Stomach smooth muscle (tissue), 2 donors: ENCODE data around the gene SPATA45.
"Not testable (repeated sequence)": the region's sequence is repeated elsewhere in the genome, so short reads cannot be mapped to it uniquely, and the experiment has no call there.

Experiments used
- H3K27ac ChIP-seq: one replicate; pipeline ENCODE4 v1.7.0; 2013; ENCODE audit warnings: mild to moderate bottlenecking, low read length, inconsistent platforms
- H3K27me3 ChIP-seq, 2 donors: one replicate each; pipeline ENCODE4 v1.7.0; 2013; ENCODE audit warnings: low read length in 2 of 2; ENCODE audit not compliant: insufficient read depth in 2 of 2, control insufficient read depth in 1 of 2
- H3K36me3 ChIP-seq, 2 donors: one replicate each; pipeline ENCODE4 v1.7.0; 2013; ENCODE audit warnings: low read length in 2 of 2; ENCODE audit not compliant: control insufficient read depth in 2 of 2, insufficient read depth in 2 of 2
- H3K4me1 ChIP-seq: one replicate; pipeline ENCODE4 v1.7.0; 2013; ENCODE audit warnings: low read length; ENCODE audit not compliant: control insufficient read depth, insufficient read depth
- H3K4me3 ChIP-seq, 2 donors: one replicate each; pipeline ENCODE4 v1.7.0; 2013; ENCODE audit warnings: low read length in 2 of 2
- H3K9ac ChIP-seq, 2 donors: one replicate each; pipeline ENCODE4 v1.7.0; 2013; ENCODE audit warnings: low read length in 2 of 2, mild to moderate bottlenecking in 1 of 2
- H3K9me3 ChIP-seq, 2 donors: one replicate each; pipeline ENCODE4 v1.7.0; 2013; ENCODE audit warnings: low read length in 2 of 2; ENCODE audit not compliant: control insufficient read depth in 2 of 2
- donor health status: healthy.
- donor health status: Pancreatic carcinoma.

SPATA45 gene

GRCh38 chr1:212860713-212861581 is 13.5 kb upstream of the SPATA45 start:
- no peak overlapping the region for H3K4me3 ChIP-seq
- H3K9me3 ChIP-seq: no peaks in the 10 kb centered on the region

DNA sequence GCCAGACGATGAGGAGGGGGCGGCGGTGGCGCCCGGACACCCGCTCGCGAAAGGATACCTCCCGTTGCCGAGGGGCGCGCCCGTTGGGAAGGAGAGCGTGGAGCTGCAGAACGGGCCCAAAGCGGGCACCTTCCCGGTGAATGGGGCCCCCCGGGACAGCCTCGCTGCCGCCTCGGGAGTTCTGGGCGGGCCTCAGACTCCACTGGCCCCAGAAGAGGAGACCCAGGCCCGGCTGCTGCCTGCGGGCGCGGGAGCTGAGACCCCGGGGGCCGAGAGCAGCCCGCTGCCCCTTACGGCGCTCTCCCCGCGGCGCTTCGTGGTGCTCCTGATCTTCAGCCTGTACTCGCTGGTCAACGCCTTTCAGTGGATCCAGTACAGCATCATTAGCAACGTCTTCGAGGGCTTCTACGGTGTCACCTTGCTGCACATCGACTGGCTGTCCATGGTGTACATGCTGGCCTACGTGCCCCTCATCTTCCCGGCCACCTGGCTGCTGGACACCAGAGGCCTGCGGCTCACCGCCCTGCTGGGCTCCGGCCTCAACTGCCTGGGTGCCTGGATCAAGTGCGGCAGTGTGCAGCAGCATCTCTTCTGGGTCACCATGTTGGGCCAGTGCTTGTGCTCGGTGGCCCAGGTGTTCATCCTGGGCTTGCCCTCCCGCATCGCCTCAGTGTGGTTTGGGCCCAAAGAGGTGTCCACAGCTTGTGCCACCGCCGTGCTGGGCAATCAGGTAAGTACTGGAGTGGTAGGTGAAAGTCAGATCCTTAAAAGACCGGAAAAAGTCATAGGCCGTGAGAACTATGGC is 11.2 kb upstream of the SPATA45 start:
- Histone ChIP-seq H3K36me3 (peaks cover 1 to 2% of the 10 kb centered on the region in 2 donors), H3K9me3 (no peaks in the 10 kb centered on the region), H3K4me1 (peaks cover 20% of the 10 kb centered on the region), H3K9ac (peak overlapping the region; percentile 74 to 80), H3K27me3 (no peaks in the 10 kb centered on the region), H3K27ac (peak overlapping the region; percentile 79), H3K4me3 (peak overlapping the region; percentile 87 to 95)

More at GRCh38 chr1:212860713-212861581, 13.5 kb upstream of the SPATA45 start:
- no peaks in the 10 kb centered on the region for H3K27me3 ChIP-seq
- H3K27ac ChIP-seq: no peak overlapping the region
- peaks cover 2 to 8% of the 10 kb centered on the region in 2 donors for H3K36me3 ChIP-seq
- no peak overlapping the region for H3K9ac ChIP-seq
- H3K4me1 ChIP-seq: peaks cover 20% of the 10 kb centered on the region

GRCh38 chr1:212857992-212858460 is 10.6 kb upstream of the SPATA45 start, which contains the start of gene FLVCR1:
Gene FLVCR1 (plus strand): TSS chr1:212858275. CDS start chr1:212858453, 178 bp downstream.
- Histone ChIP-seq H3K4me1 (peaks cover 20% of the 10 kb centered on the region), H3K9me3 (no peaks in the 10 kb centered on the region)

GRCh38 chr1:212856755-212857154 is 9.3 kb upstream of the SPATA45 start:
- no peaks in the 10 kb centered on the region for H3K27me3 ChIP-seq
- H3K4me3 ChIP-seq: peak overlapping the region; percentile 87 to 95
- peaks cover 20% of the 10 kb centered on the region for H3K4me1 ChIP-seq

More at GRCh38 chr1:212857992-212858460, 10.6 kb upstream of the SPATA45 start, which contains the start of gene FLVCR1:
- Histone ChIP-seq H3K27me3 (no peaks in the 10 kb centered on the region), H3K4me3 (peak within 1 kb of the TSS; percentile 87 to 95), H3K9ac (peak within 1 kb of the TSS; percentile 80 to 83), H3K27ac (peak within 1 kb of the TSS; percentile 79), H3K36me3 (peaks cover 0 to 2% of the 10 kb centered on the region in 2 donors)

DNA sequence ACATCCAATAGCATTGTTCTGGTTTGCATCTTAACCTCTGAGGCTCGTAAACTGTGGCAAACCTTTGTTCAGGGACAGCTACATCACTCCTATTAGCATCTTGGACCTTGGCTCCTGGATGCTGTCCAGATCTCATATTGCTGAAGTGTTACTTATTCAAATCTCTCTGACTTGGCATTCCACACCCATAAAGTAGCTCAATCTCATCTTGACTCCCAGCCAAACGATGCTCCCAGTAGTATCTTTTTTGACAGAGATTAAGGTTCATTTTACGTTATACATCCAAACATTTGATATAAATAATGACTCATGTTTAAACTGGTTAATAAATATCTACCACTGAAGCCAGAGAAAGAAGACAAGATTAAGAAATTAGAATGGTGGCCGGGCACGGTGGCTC is 6.2 kb upstream of the SPATA45 start:
- Histone ChIP-seq H3K4me3 (no peak overlapping the region), H3K9me3 (no peaks in the 10 kb centered on the region), H3K9ac (no peak overlapping the region), H3K27ac (no peak overlapping the region), H3K27me3 (no peaks in the 10 kb centered on the region), H3K36me3 (no peaks in the 10 kb centered on the region), H3K4me1 (peaks cover 12% of the 10 kb centered on the region)

More at GRCh38 chr1:212856755-212857154, 9.3 kb upstream of the SPATA45 start:
- Histone ChIP-seq H3K27ac (no peak overlapping the region), H3K9ac (peak overlapping the region; percentile 21 to 80), H3K36me3 (peaks cover 0 to 2% of the 10 kb centered on the region in 2 donors), H3K9me3 (no peaks in the 10 kb centered on the region)

DNA sequence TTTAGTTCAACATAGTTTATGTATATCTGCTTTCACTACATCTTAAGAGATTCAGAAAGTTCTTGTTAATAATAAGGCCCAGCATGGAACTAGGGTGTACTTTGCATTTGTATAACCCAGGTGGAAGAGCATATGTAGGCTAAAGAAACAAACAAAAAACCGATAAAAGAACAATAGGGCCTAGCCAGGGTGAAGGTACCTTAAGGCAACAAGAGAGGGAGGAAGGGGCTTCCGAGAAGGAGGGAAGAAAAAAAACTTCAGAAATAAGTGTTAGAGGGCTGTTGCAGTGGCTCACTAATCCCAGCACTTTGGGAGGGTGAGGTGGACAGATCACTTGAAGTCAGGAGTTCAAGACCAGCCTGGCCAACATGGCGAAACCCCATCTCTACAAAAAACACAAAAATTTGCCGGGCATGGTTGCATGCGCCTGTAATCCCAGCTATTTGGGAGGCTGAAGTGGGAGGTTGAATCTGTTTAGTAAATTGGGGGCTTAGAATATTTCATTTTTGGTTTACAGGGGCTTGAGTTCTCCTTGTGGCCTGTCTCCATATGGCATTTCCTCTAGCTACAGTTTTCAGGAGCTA is 4.7 kb upstream of the SPATA45 start:
- Histone ChIP-seq H3K9ac (no peak overlapping the region), H3K36me3 (no peaks in the 10 kb centered on the region), H3K27ac (no peak overlapping the region), H3K9me3 (no peaks in the 10 kb centered on the region), H3K4me1 (peaks cover 5% of the 10 kb centered on the region), H3K27me3 (no peaks in the 10 kb centered on the region), H3K4me3 (no peak overlapping the region)

DNA sequence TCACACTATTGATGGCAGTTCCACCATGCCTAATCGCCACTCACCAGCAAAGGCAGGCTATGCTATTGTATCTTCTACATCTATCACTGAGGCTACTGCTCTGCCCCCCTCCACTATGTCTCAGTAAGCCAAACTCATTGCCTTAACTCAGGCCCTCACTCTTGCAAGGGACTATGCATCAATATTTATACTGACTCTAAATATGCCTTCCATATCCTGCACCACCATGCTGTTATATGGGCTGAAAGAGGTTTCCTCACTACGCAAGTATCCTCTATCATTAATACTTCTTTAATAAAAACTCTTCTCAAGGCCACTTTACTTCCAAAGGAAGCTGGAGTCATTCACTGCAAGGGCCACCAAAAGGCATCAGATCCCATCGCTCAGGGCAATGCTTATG is 2.9 kb downstream of the SPATA45 start:
- H3K9ac ChIP-seq, H3K4me1 ChIP-seq, H3K9me3 ChIP-seq, H3K36me3 ChIP-seq, H3K27ac ChIP-seq, H3K27me3 ChIP-seq, H3K4me3 ChIP-seq: not testable (repeated sequence)

GRCh38 chr1:212838145-212838544 is 9.3 kb downstream of the SPATA45 start:
- no peaks in the 10 kb centered on the region for H3K36me3 ChIP-seq
- no peak overlapping the region for H3K9ac ChIP-seq
- no peak overlapping the region for H3K27ac ChIP-seq
- H3K4me3 ChIP-seq: no peak overlapping the region
- no peaks in the 10 kb centered on the region for H3K4me1 ChIP-seq
- no peaks in the 10 kb centered on the region for H3K27me3 ChIP-seq
- no peaks in the 10 kb centered on the region for H3K9me3 ChIP-seq

- H3K36me3 ChIP-seq, H3K9me3 ChIP-seq, H3K4me1 ChIP-seq, H3K27me3 ChIP-seq, H3K4me3 ChIP-seq, H3K27ac ChIP-seq, H3K9ac ChIP-seq: not testable (repeated sequence)
These were observed 13.9 kb downstream of the SPATA45 start for GRCh38 chr1:212833211-212834207.
